ENCODE results near the gene CFAP299. TPM values are rescaled to one million over a fixed set of nuclear protein-coding genes. Genes with fewer than 3 reads are reported as not detected.

The CFAP299 gene
- total RNA-seq, 1 donor from 2014 or later, result not detected

DNA sequence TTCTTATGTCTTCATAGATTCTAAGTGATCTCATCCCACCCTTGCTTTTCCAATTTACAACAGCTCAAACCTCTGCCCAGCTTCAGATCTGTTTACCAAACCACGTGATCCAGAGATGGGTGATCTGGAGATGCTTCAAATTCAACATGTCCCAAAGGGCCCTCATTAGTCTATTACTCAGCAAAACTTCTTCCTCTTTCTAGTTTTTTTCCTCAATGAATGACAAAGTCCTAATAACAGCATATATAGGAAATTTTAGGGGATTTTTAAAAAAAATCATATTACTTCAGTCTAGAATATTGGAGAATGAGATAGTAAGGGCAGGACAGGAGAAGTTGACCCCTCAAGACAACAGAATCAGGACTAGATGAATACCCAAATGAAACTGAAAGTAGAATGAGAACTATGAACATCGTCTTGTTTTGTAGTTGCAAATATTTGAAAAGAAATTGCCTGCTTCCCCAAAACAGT is 127.1 kb downstream of the CFAP299 start:
- no peak for DNase-seq (ENCODE audit: low spot score in 2 of 2)
- Histone ChIP-seq H3K27ac (no peak overlapping the region), H3K27me3 (no peaks in the 10 kb centered on the region), H3K4me3 (peak overlapping the region; percentile 19 to 29), H3K4me1 (no peaks in the 10 kb centered on the region), H3K9me3 (no peaks in the 10 kb centered on the region), H3K36me3 (no peaks in the 10 kb centered on the region)
- intact Hi-C loops (cut with DNase I), result no loop called here
- TF ChIP-seq, protein P1, sequence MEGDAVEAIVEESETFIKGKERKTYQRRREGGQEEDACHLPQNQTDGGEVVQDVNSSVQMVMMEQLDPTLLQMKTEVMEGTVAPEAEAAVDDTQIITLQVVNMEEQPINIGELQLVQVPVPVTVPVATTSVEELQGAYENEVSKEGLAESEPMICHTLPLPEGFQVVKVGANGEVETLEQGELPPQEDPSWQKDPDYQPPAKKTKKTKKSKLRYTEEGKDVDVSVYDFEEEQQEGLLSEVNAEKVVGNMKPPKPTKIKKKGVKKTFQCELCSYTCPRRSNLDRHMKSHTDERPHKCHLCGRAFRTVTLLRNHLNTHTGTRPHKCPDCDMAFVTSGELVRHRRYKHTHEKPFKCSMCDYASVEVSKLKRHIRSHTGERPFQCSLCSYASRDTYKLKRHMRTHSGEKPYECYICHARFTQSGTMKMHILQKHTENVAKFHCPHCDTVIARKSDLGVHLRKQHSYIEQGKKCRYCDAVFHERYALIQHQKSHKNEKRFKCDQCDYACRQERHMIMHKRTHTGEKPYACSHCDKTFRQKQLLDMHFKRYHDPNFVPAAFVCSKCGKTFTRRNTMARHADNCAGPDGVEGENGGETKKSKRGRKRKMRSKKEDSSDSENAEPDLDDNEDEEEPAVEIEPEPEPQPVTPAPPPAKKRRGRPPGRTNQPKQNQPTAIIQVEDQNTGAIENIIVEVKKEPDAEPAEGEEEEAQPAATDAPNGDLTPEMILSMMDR (IDR thresholded peaks at IDR 0.05), result no peak

DNA sequence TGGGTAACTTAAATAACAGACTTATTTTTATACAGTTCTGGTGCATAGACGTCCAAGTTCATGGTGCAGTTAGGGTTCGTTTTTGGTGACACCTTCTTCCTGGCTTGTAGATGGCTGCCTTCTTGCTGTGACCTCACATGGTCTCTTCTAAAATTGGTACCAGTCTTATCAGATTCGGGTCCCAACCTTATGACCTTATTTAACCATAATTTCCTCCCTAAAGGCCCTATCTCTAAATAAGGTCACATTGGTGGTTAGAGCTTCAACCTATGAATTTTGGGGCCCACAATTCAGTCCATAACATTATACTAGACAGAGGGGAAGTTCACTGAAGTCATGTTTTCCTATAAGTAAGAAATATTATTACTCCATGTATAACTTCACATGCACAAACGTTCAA is 128.0 kb downstream of the CFAP299 start:
- no peaks in the 10 kb centered on the region for H3K4me1 ChIP-seq
- no peaks in the 10 kb centered on the region for H3K36me3 ChIP-seq
- no peaks in the 10 kb centered on the region for H3K9me3 ChIP-seq
- TF ChIP-seq, protein P1 (IDR thresholded peaks at IDR 0.05), result no peak
- no peak for DNase-seq (ENCODE audit: low spot score in 2 of 2)
- H3K27ac ChIP-seq, result no peak overlapping the region
- intact Hi-C loops (cut with DNase I), result no loop called here
- H3K27me3 ChIP-seq, result no peaks in the 10 kb centered on the region
- H3K4me3 ChIP-seq, result no peak overlapping the region

DNA sequence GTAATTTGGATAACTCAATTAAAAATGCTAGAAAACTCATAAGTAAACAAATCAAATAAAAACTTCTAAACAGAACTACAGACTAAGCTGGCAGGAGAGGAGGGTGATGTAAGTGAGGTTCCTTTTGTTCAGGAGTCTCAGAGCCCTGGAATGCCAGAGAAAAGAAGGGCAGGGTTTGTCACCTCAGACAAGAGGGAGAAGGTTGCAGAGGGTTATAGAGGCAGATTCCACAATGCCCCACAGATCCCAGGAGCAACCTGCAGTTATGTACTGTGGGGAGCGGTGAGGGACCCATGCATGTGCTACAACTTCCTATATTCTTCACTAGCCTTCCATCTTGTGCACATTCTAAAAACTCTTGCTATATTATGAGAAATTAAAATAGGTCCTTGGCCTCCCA is 129.7 kb downstream of the CFAP299 start:
- no peak overlapping the region for H3K27ac ChIP-seq
- H3K27me3 ChIP-seq, result no peaks in the 10 kb centered on the region
- DNase-seq (ENCODE audit: low spot score in 2 of 2), result no peak
- H3K9me3 ChIP-seq, result no peaks in the 10 kb centered on the region
- intact Hi-C loops (cut with DNase I), result no loop called here
- no peak overlapping the region for H3K4me3 ChIP-seq
- no peaks in the 10 kb centered on the region for H3K4me1 ChIP-seq
- TF ChIP-seq, protein P1 (IDR thresholded peaks at IDR 0.05), result no peak
- no peaks in the 10 kb centered on the region for H3K36me3 ChIP-seq

DNA sequence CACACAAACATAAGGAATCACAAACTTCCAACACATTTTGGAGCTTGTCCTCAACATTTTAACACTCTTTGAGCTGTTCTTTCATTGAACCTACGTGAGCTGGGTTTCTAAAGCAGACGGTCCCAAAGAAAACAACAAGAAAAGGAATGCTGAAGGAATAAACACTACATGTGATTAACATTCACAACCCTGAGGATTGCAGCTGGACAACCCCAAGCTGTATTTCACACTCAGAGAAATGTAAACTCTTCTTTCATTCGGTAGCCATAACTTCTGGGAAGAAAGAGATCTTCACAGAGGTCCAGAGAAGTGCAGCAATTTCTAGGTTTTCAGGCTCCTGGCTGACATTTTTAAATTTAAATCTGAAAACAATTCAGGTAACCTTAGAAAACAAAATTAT is 130.2 kb downstream of the CFAP299 start:
- no peak for DNase-seq (ENCODE audit: low spot score in 2 of 2)
- no peaks in the 10 kb centered on the region for H3K27me3 ChIP-seq
- H3K27ac ChIP-seq, result no peak overlapping the region
- no peak overlapping the region for H3K4me3 ChIP-seq
- H3K9me3 ChIP-seq, result no peaks in the 10 kb centered on the region
- H3K36me3 ChIP-seq, result no peaks in the 10 kb centered on the region
- intact Hi-C loops (cut with DNase I), result no loop called here
- H3K4me1 ChIP-seq, result no peaks in the 10 kb centered on the region
- TF ChIP-seq, protein P1 (IDR thresholded peaks at IDR 0.05), result no peak

DNA sequence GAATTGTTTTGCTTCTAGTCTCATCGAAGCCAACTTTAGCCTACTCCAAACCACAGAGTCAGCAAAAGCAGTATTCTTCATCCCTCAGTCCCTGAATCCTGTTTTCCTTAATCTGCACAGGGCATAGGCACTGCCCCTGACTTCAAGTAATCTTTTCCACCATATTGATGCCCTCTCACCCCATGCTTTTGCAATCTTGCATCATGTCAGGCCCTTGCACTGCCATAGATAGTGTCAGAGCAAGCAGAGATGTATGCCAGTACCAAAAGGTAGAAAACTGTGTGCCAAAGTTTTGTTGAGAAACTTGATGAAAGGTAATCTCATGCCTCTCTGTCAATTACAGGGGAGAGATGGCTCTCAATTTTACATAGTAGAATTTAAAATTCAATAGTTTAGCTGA is 131.1 kb downstream of the CFAP299 start:
- Histone ChIP-seq H3K9me3 (no peaks in the 10 kb centered on the region), H3K27me3 (no peaks in the 10 kb centered on the region), H3K4me3 (no peak overlapping the region), H3K27ac (no peak overlapping the region), H3K36me3 (no peaks in the 10 kb centered on the region), H3K4me1 (no peaks in the 10 kb centered on the region)
- no peak for DNase-seq (ENCODE audit: low spot score in 2 of 2)
- TF ChIP-seq, protein P1 (IDR thresholded peaks at IDR 0.05), result no peak
- intact Hi-C loops (cut with DNase I), result no loop called here

DNA sequence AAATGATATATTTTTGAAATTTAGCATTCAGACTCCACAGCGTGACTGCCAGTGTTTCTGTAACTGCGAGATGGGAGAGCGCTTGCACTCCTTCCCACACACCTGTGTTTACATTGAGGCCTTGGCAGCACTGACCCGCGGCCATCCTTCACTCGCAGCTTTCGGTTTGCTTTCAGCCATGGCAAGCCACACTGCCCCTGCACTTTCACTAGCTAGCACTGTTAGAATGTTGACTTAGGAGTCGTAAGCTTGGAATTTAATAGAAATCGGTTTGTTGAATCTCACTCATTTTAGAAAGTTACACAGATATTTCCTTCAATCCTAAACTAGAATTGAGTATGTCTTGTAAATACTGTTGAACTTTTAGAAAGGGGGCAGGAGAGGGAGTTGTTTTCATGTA is 136.2 kb downstream of the CFAP299 start:
- Histone ChIP-seq H3K4me3 (peak overlapping the region in 1 of 2 donors; percentile 19), H3K27ac (no peak overlapping the region), H3K36me3 (no peaks in the 10 kb centered on the region), H3K27me3 (no peaks in the 10 kb centered on the region), H3K4me1 (no peaks in the 10 kb centered on the region), H3K9me3 (no peaks in the 10 kb centered on the region)
- no peak for DNase-seq (ENCODE audit: low spot score in 2 of 2)
- intact Hi-C loops (cut with DNase I), result no loop called here
- TF ChIP-seq, protein P1 (IDR thresholded peaks at IDR 0.05), result no peak

Measured in ascending aorta (tissue), 2 donors.